H1 (cell line): ENCODE data around the gene PRMT5. TPM values are rescaled to one million over a fixed set of nuclear protein-coding genes. Genes with fewer than 3 reads are reported as not detected.

ENCODE experiments used
- CTCF ChIA-PET: fragments of 300-600 bp; sonication (Branson Sonifier 250); formaldehyde crosslinking; loops from one replicate; lab custom pipeline; 2021; ENCODE audit not compliant: partially characterized antibody; lab: Charles Lee
- POLR2A ChIA-PET: fragments of 300-600 bp; sonication (Branson Sonifier 250); formaldehyde crosslinking; loops from one replicate; lab custom pipeline; 2021; ENCODE audit warnings: inconsistent platforms; ENCODE audit not compliant: partially characterized antibody; lab: Charles Lee
- DNase-seq, 2 experiments: peaks; one replicate each; pipeline versions ENCODE4 v3.0.0 to v3.0.0-alpha.2; 2010 to 2022; ENCODE audit warnings: low spot score in 2 of 2, low read depth in 1 of 2, mixed read lengths in 1 of 2
- FAIRE-seq: peaks from 2 replicates; lab custom pipeline; 2011; peaks lifted over from hg19 to GRCh38; lab: Jason Lieb, UNC
- H2AFZ ChIP-seq: 2 replicates; pipeline ENCODE4 v1.8.1; 2012; ENCODE audit warnings: low read length, inconsistent platforms
- H2AK5ac ChIP-seq: 2 replicates; pipeline ENCODE4 v1.6.1; 2013; ENCODE audit warnings: low read depth, low read length
- H2BK120ac ChIP-seq: replicated peaks from 2 replicates; pipeline ENCODE3; 2013; ENCODE audit warnings: low read depth, low read length, inconsistent platforms
- H2BK12ac ChIP-seq: 2 replicates; pipeline ENCODE4 v1.6.1; 2013; ENCODE audit warnings: low read depth, low read length
- H2BK15ac ChIP-seq: 2 replicates; pipeline ENCODE4 v1.6.1; 2013; ENCODE audit warnings: low read length
- H2BK20ac ChIP-seq: 2 replicates; pipeline ENCODE4 v1.6.1; 2013; ENCODE audit warnings: low read length
- H2BK5ac ChIP-seq: 2 replicates; pipeline ENCODE4 v1.6.1; 2013; ENCODE audit warnings: low read depth, low read length
- H3K14ac ChIP-seq: 2 replicates; pipeline ENCODE4 v1.6.1; 2013; ENCODE audit warnings: inconsistent platforms; ENCODE audit not compliant: insufficient read length
- H3K18ac ChIP-seq: 2 replicates; pipeline ENCODE4 v1.6.1; 2013; ENCODE audit warnings: low read length; ENCODE audit errors: extremely low read depth
- H3K23ac ChIP-seq: 2 replicates; pipeline ENCODE4 v1.6.1; 2013; ENCODE audit warnings: inconsistent platforms; ENCODE audit not compliant: insufficient read length
- H3K23me2 ChIP-seq: 2 replicates; pipeline ENCODE4 v1.6.1; 2013; ENCODE audit warnings: low read depth, low read length
- H3K27ac ChIP-seq: 2 replicates; pipeline ENCODE4 v1.6.1; 2011; ENCODE audit warnings: low read depth, low read length, inconsistent platforms
- H3K27me3 ChIP-seq, 4 experiments: replicated peaks in 1 of 4; 1 replicate in 1 of 4; 2 replicates in 3 of 4; pipeline versions ENCODE4 v1.6.1 to v1.8.1; 2011 to 2013; ENCODE audit warnings: low read length in 3 of 4, mild to moderate bottlenecking in 3 of 4, inconsistent platforms in 2 of 4, mixed read lengths in 2 of 4, moderate library complexity in 1 of 4; ENCODE audit not compliant: control insufficient read depth in 3 of 4, insufficient read depth in 3 of 4; ENCODE audit errors: extremely low read depth in 1 of 4
- H3K36me3 ChIP-seq, 4 experiments: 2 replicates each; pipeline versions ENCODE4 v1.6.1 to v1.8.1; 2011 to 2013; ENCODE audit warnings: mild to moderate bottlenecking in 4 of 4, low read length in 3 of 4, moderate library complexity in 2 of 4, control low read depth in 1 of 4, inconsistent platforms in 1 of 4; ENCODE audit not compliant: insufficient read depth in 4 of 4, control insufficient read depth in 2 of 4
- H3K4ac ChIP-seq: replicated peaks from 2 replicates; pipeline ENCODE3; 2013; ENCODE audit warnings: low read length, low read depth, mixed read lengths, inconsistent platforms; ENCODE audit not compliant: insufficient read length
- H3K4me1 ChIP-seq, 4 experiments: replicated peaks in 1 of 4; 1 replicate in 1 of 4; 2 replicates in 3 of 4; pipeline versions ENCODE4 v1.6.1 to v1.8.1; 2011 to 2013; ENCODE audit warnings: low read length in 3 of 4, inconsistent platforms in 2 of 4, mixed read lengths in 1 of 4; ENCODE audit not compliant: insufficient read depth in 4 of 4, control insufficient read depth in 3 of 4
- H3K4me2 ChIP-seq, 2 experiments: 2 replicates each; pipeline versions ENCODE4 v1.6.1 to v1.8.1; 2011 to 2013; ENCODE audit warnings: low read depth in 2 of 2, low read length in 2 of 2, control low read depth in 1 of 2, inconsistent platforms in 1 of 2, mild to moderate bottlenecking in 1 of 2; ENCODE audit not compliant: insufficient read depth in 1 of 2
- H3K4me3 ChIP-seq, 4 experiments: fragments of 200-600, 300-600 bp in 1 of 4; sonication (generic), shearing (Covaris generic), sonication (Bioruptor Twin) in 1 of 4; 2 replicates each; pipeline versions ENCODE4 v1.5.1 to v1.8.1; 2011 to 2016; ENCODE audit warnings: low read length in 4 of 4, low read depth in 3 of 4, control low read depth in 2 of 4, inconsistent platforms in 2 of 4, mild to moderate bottlenecking in 2 of 4, mixed read lengths in 1 of 4, moderate library complexity in 1 of 4; ENCODE audit not compliant: insufficient read depth in 2 of 4; ENCODE audit errors: extremely low read depth in 1 of 4
- H3K56ac ChIP-seq: replicated peaks from 2 replicates; pipeline ENCODE3; 2013; ENCODE audit warnings: low read depth, mild to moderate bottlenecking, mixed read lengths, low read length, inconsistent platforms; ENCODE audit not compliant: insufficient read length
- H3K79me1 ChIP-seq: 2 replicates; pipeline ENCODE4 v1.6.1; 2013; ENCODE audit warnings: low read depth, low read length, control low read depth
- H3K79me2 ChIP-seq, 2 experiments: 2 replicates each; pipeline versions ENCODE4 v1.6.1 to v1.8.1; 2012 to 2013; ENCODE audit warnings: low read length in 2 of 2, mild to moderate bottlenecking in 2 of 2, inconsistent platforms in 1 of 2; ENCODE audit not compliant: insufficient read depth in 2 of 2, control insufficient read depth in 1 of 2
- H3K9ac ChIP-seq, 4 experiments: replicated peaks in 1 of 4; 1 replicate in 1 of 4; 2 replicates in 3 of 4; pipeline versions ENCODE4 v1.6.1 to v1.8.1; 2011 to 2013; ENCODE audit warnings: low read depth in 3 of 4, low read length in 3 of 4, control low read depth in 2 of 4, mild to moderate bottlenecking in 2 of 4, moderate library complexity in 2 of 4, inconsistent platforms in 1 of 4; ENCODE audit errors: extremely low read depth in 1 of 4
- H3K9me3 ChIP-seq, 2 experiments: 2 replicates each; pipeline versions ENCODE4 v1.6.1 to v1.8.1; 2012 to 2013; ENCODE audit warnings: mild to moderate bottlenecking in 2 of 2, moderate library complexity in 2 of 2, control low read depth in 1 of 2, inconsistent platforms in 1 of 2, low read depth in 1 of 2, low read length in 1 of 2, mixed read lengths in 1 of 2; ENCODE audit not compliant: insufficient read depth in 2 of 2
- H4K20me1 ChIP-seq, 2 experiments: replicated peaks in 1 of 2; 2 replicates each; pipeline versions ENCODE3 to v1.8.1; 2011 to 2013; ENCODE audit warnings: inconsistent platforms in 2 of 2, low read length in 2 of 2, mild to moderate bottlenecking in 1 of 2; ENCODE audit not compliant: insufficient read depth in 2 of 2, control insufficient read depth in 1 of 2
- H4K5ac ChIP-seq: 2 replicates; pipeline ENCODE4 v1.6.1; 2013; ENCODE audit warnings: low read length, low read depth, mixed read lengths, inconsistent platforms; ENCODE audit not compliant: insufficient read length
- H4K8ac ChIP-seq: 2 replicates; pipeline ENCODE4 v1.8.0; 2013; ENCODE audit warnings: mild to moderate bottlenecking, moderate library complexity, low read length, inconsistent platforms; ENCODE audit not compliant: insufficient read depth; ENCODE audit errors: extremely low read depth
- H4K91ac ChIP-seq: replicated peaks from 2 replicates; pipeline ENCODE3; 2013; ENCODE audit warnings: low read length, mixed read lengths, inconsistent platforms; ENCODE audit not compliant: insufficient read length
- BCL11A ChIP-seq, 2 experiments: IDR thresholded peaks; one replicate each; pipeline ENCODE4 v1.6.1; 2011; ENCODE audit warnings: low read depth in 2 of 2, low read length in 2 of 2, mild to moderate bottlenecking in 2 of 2
- JUND ChIP-seq: IDR thresholded peaks from 2 replicates; pipeline ENCODE4 v1.6.1; 2011; ENCODE audit warnings: mild to moderate bottlenecking, improper control_type of control experiment, low read length
- MAFK ChIP-seq: IDR thresholded peaks from 2 replicates; pipeline ENCODE4 v1.6.1; 2012; ENCODE audit warnings: low read depth, mild to moderate bottlenecking, improper control_type of control experiment, low read length
- POLR2A ChIP-seq, 2 experiments: IDR thresholded peaks; 1 replicate in 1 of 2; 2 replicates in 1 of 2; pipeline ENCODE4 v1.6.1; 2011; ENCODE audit warnings: low read depth in 2 of 2, low read length in 2 of 2, mild to moderate bottlenecking in 2 of 2; ENCODE audit errors: control extremely low read depth in 1 of 2
- WGBS, 2 experiments: shearing (Covaris generic) in 1 of 2; methylation state at CpG; one replicate each; pipeline versions ENCODE4 v1.1.6 to v1.1.7; 2013 to 2015; ENCODE audit warnings: low lambda C conversion rate in 2 of 2, mixed read lengths in 2 of 2, inconsistent platforms in 1 of 2, low coverage in 1 of 2, missing lambda C conversion rate in 1 of 2; ENCODE audit not compliant: insufficient replicate concordance in 2 of 2, insufficient coverage in 1 of 2, insufficient read length in 1 of 2; ENCODE audit errors: extremely low coverage in 1 of 2, missing lambda C conversion rate in 1 of 2; 5-methylcytosine and 5-hydroxymethylcytosine counted together
- polyA plus RNA-seq, 7 experiments: library from polyadenylated mRNA; depleted of rRNA in 3 of 7; stranded (reverse) in 5 of 7; unstranded in 2 of 7; fragments of >200 nt in 5 of 7; fragments of 200-250 nt in 2 of 7; gene quantifications; 1 replicate in 5 of 7; 2 replicates in 1 of 7; 4 replicates in 1 of 7; pipeline versions ENCODE4 v1.2.1 to v1.2.3, GENCODE V29; 2011 to 2013; ENCODE audit warnings: missing spikeins in 2 of 7, mixed read lengths in 2 of 7
- total RNA-seq: library from RNA; stranded (reverse); fragmentation: NEBNext Ultra II Directional; extraction: Animal tissue kit (Norgen Biotek cat#: 25700); gene quantifications from 2 replicates; pipeline ENCODE4 v1.2.1, GENCODE V29; 2021

The PRMT5 gene
- total and polyA plus RNA-seq, 2 of the 8 experiments (the other 6 are each of a cell fraction or from before 2014, with no cell fraction given): 171 to 402 TPM

GRCh38 chr14:22976620-22977433 lies 47.7 kb upstream of the PRMT5 start:
- ChIA-PET POLR2A (interaction anchor here (0.6 to 13.2 kb wide), 19 partner anchors 9 to 203 kb away, joined by 3 to 133 read pairs (median 8); partner anchors contain the start of genes CDH24, HAUS4, PRMT5 and PSMB5), CTCF (interaction anchor here (0.6 to 7.7 kb wide), 22 partner anchors 9 to 1285 kb away, joined by 3 to 175 read pairs (median 4); partner anchors contain the start of genes AJUBA, HAUS4 and RBM23)
- Histone ChIP-seq H3K14ac (no peak overlapping the region), H3K4me2 (peak overlapping the region; percentile 56 to 81), H2AFZ (no peak overlapping the region), H3K79me2 (peaks cover 0 to 49% of the 10 kb centered on the region in 2 experiments; a peak in 2 of 4 replicates), H3K79me1 (no peaks in the 10 kb centered on the region; the same call in 1 of the 2 replicates), H3K27ac (peak overlapping the region; percentile 87), H4K5ac (peak overlapping the region; percentile 21), H2BK5ac (peak overlapping the region; percentile 95), H4K8ac (no peak overlapping the region), H3K36me3 (peaks cover 17 to 69% (median 39%) of the 10 kb centered on the region in 4 experiments), H3K27me3 (peaks cover 0 to 9% (median 4%) of the 10 kb centered on the region in 4 experiments; a peak in 2 of 7 replicates), H3K23me2 (peaks cover 8% of the 10 kb centered on the region), H3K18ac (peak overlapping the region; percentile 52; the same call in 1 of the 2 replicates), H4K20me1 (peaks cover 0 to 4% of the 10 kb centered on the region in 2 experiments), H3K4me1 (peaks cover 28 to 34% (median 31%) of the 10 kb centered on the region in 4 experiments), H2BK12ac (peak overlapping the region; percentile 73), H4K91ac (no peak overlapping the region), H3K56ac (no peak overlapping the region), H2AK5ac (peak overlapping the region; percentile 66; the same call in 1 of the 2 replicates), H2BK15ac (0 out of 2 replicates have a peak overlapping the region, but pooled peaks have one; percentile 12), H3K9me3 (no peaks in the 10 kb centered on the region), H3K4ac (no peak overlapping the region), H2BK120ac (no peak overlapping the region), H3K9ac (peak overlapping the region in 2 of 4 experiments; percentile 27 to 60; a peak in 4 of 7 replicates), H3K23ac (no peak overlapping the region), H3K4me3 (peak overlapping the region in 1 of 4 experiments; percentile 41; a peak in 4 of 8 replicates), H2BK20ac (peak overlapping the region; percentile 68; the same call in 1 of the 2 replicates)
- DNase-seq (no peak), FAIRE-seq (no peak)
- TF ChIP-seq POLR2A (IDR thresholded peaks at IDR 0.05; ENCODE audit: control extremely low read depth in 1 of 2, low read depth in 2 of 2, low read length in 2 of 2): peak in 1 of 2 experiments; percentile 51; a peak in 1 of 3 replicates
- no peak for TF ChIP-seq MAFK
- TF ChIP-seq BCL11A (IDR thresholded peaks at IDR 0.05; ENCODE audit: low read depth in 2 of 2, low read length in 2 of 2): no peak
- TF ChIP-seq JUND: no peak
- WGBS, 2 experiments: 76% methylated on average over 6 of the region's 6 CpGs; no CpG with 5 or more reads in 1 of the 2 experiments
